Activated naive CD8-positive, alpha-beta T cell treated with anti-CD3 and anti-CD28 coated beads, Interleukin-2, amount 50 U/mL, for 24 hours (primary cell): ENCODE results near the gene LTB4R2.
"Not testable (repeated sequence)": the region's sequence is repeated elsewhere in the genome, so short reads cannot be mapped to it uniquely, and the experiment has no call there.

Experiments
- ATAC-seq: fragments of 150-1000 bp; cut with Tn5 transposase; one replicate; pipeline ENCODE4 v1.10.0; 2021
- DNase-seq: peaks from one replicate; pipeline ENCODE4 v3.0.0; 2021
- H3K27ac Mint-ChIP-seq: one replicate; pipeline ENCODE4 v1.8.0; 2021; ENCODE audit warnings: mild to moderate bottlenecking, mixed read lengths
- H3K27me3 Mint-ChIP-seq: one replicate; pipeline ENCODE4 v1.8.0; 2021; ENCODE audit warnings: mixed read lengths
- H3K36me3 Mint-ChIP-seq: one replicate; pipeline ENCODE4 v1.8.0; 2021; ENCODE audit warnings: low read depth, mixed read lengths
- H3K4me1 Mint-ChIP-seq: one replicate; pipeline ENCODE4 v1.8.0; 2021; ENCODE audit warnings: mixed read lengths
- H3K4me3 Mint-ChIP-seq: one replicate; pipeline ENCODE4 v1.8.0; 2021; ENCODE audit warnings: mild to moderate bottlenecking, moderate library complexity, mixed read lengths
- H3K9me3 Mint-ChIP-seq: one replicate; pipeline ENCODE4 v1.8.0; 2021; ENCODE audit warnings: mixed read lengths

The LTB4R2 gene

GRCh38 chr14:24315807-24316596 is 6.1 kb downstream of the LTB4R2 start:
- Mint-ChIP-seq H3K36me3 (peaks cover 22% of the 10 kb centered on the region), H3K4me1 (peaks cover 61% of the 10 kb centered on the region), H3K27ac (no peak overlapping the region), H3K4me3 (no peak overlapping the region), H3K9me3 (no peaks in the 10 kb centered on the region), H3K27me3 (no peaks in the 10 kb centered on the region)
- ATAC-seq (no peak), DNase-seq (no peak)

- Mint-ChIP-seq H3K4me3 (no peak overlapping the region), H3K9me3 (no peaks in the 10 kb centered on the region), H3K27me3 (no peaks in the 10 kb centered on the region), H3K27ac (no peak overlapping the region), H3K4me1 (peaks cover 58% of the 10 kb centered on the region), H3K36me3 (peaks cover 22% of the 10 kb centered on the region)
- no peak for ATAC-seq
- no peak for DNase-seq
Observed at GRCh38 chr14:24316597-24316950, 6.6 kb downstream of the LTB4R2 start.

GRCh38 chr14:24317141-24317928 is 7.4 kb downstream of the LTB4R2 start:
- Mint-ChIP-seq H3K4me3 (no peak overlapping the region), H3K9me3 (no peaks in the 10 kb centered on the region), H3K27ac (no peak overlapping the region), H3K4me1 (peaks cover 50% of the 10 kb centered on the region), H3K36me3 (peaks cover 19% of the 10 kb centered on the region), H3K27me3 (no peaks in the 10 kb centered on the region)
- no peak for DNase-seq
- ATAC-seq, result peak; percentile 42

GRCh38 chr14:24321212-24321975 is 11.5 kb downstream of the LTB4R2 start:
- Mint-ChIP-seq H3K4me1 (peaks cover 16% of the 10 kb centered on the region), H3K4me3 (no peak overlapping the region), H3K9me3 (no peaks in the 10 kb centered on the region), H3K27ac (no peak overlapping the region), H3K36me3 (peaks cover 2% of the 10 kb centered on the region), H3K27me3 (no peaks in the 10 kb centered on the region)
- DNase-seq (no peak), ATAC-seq (no peak)

GRCh38 chr14:24322672-24323071 is 12.7 kb downstream of the LTB4R2 start:
- DNase-seq (no peak), ATAC-seq (no peak)
- H3K27ac Mint-ChIP-seq, result no peak overlapping the region
- no peaks in the 10 kb centered on the region for H3K27me3 Mint-ChIP-seq
- peaks cover 10% of the 10 kb centered on the region for H3K4me1 Mint-ChIP-seq
- H3K4me3 Mint-ChIP-seq, result no peak overlapping the region
- no peaks in the 10 kb centered on the region for H3K36me3 Mint-ChIP-seq
- no peaks in the 10 kb centered on the region for H3K9me3 Mint-ChIP-seq

GRCh38 chr14:24323341-24323740 is 13.4 kb downstream of the LTB4R2 start:
- Mint-ChIP-seq H3K36me3 (no peaks in the 10 kb centered on the region), H3K9me3 (no peaks in the 10 kb centered on the region), H3K27me3 (no peaks in the 10 kb centered on the region), H3K27ac (no peak overlapping the region), H3K4me1 (peaks cover 7% of the 10 kb centered on the region), H3K4me3 (no peak overlapping the region)
- DNase-seq (no peak), ATAC-seq (no peak)

- Mint-ChIP-seq H3K9me3 (no peaks in the 10 kb centered on the region), H3K36me3 (no peaks in the 10 kb centered on the region), H3K27ac (no peak overlapping the region), H3K4me1 (peaks cover 14% of the 10 kb centered on the region), H3K27me3 (peaks cover 2% of the 10 kb centered on the region), H3K4me3 (no peak overlapping the region)
- DNase-seq (no peak), ATAC-seq (no peak)
Observed at GRCh38 chr14:24324024-24324423, 14.1 kb downstream of the LTB4R2 start.

GRCh38 chr14:24325041-24325530 is 15.1 kb downstream of the LTB4R2 start:
- peaks cover 2% of the 10 kb centered on the region for H3K27me3 Mint-ChIP-seq
- no peaks in the 10 kb centered on the region for H3K36me3 Mint-ChIP-seq
- no peak overlapping the region for H3K4me3 Mint-ChIP-seq
- no peaks in the 10 kb centered on the region for H3K9me3 Mint-ChIP-seq
- H3K27ac Mint-ChIP-seq, result no peak overlapping the region
- H3K4me1 Mint-ChIP-seq, result peaks cover 24% of the 10 kb centered on the region
- ATAC-seq (no peak), DNase-seq (no peak)

GRCh38 chr14:24325963-24326362 is 16.0 kb downstream of the LTB4R2 start:
- Mint-ChIP-seq H3K9me3 (no peaks in the 10 kb centered on the region), H3K4me3 (no peak overlapping the region), H3K36me3 (no peaks in the 10 kb centered on the region), H3K27me3 (peaks cover 2% of the 10 kb centered on the region), H3K27ac (no peak overlapping the region), H3K4me1 (peaks cover 29% of the 10 kb centered on the region)
- ATAC-seq (no peak), DNase-seq (no peak)

GRCh38 chr14:24327303-24327702 is 17.4 kb downstream of the LTB4R2 start:
- Mint-ChIP-seq H3K4me3 (no peak overlapping the region), H3K27ac (no peak overlapping the region)

GRCh38 chr14:24327914-24328313 is 18.0 kb downstream of the LTB4R2 start:
- H3K4me1 Mint-ChIP-seq, result peaks cover 41% of the 10 kb centered on the region
- H3K36me3 Mint-ChIP-seq, DNase-seq, ATAC-seq, H3K27ac Mint-ChIP-seq, H3K9me3 Mint-ChIP-seq, H3K4me3 Mint-ChIP-seq, H3K27me3 Mint-ChIP-seq: not testable (repeated sequence)

More at GRCh38 chr14:24327303-24327702, 17.4 kb downstream of the LTB4R2 start:
- Mint-ChIP-seq H3K4me1 (peaks cover 36% of the 10 kb centered on the region), H3K9me3 (no peaks in the 10 kb centered on the region), H3K36me3 (no peaks in the 10 kb centered on the region), H3K27me3 (peaks cover 6% of the 10 kb centered on the region)
- no peak for DNase-seq
- no peak for ATAC-seq

- DNase-seq, result no peak
- Mint-ChIP-seq H3K9me3 (no peaks in the 10 kb centered on the region), H3K27me3 (peaks cover 18% of the 10 kb centered on the region), H3K4me3 (no peak overlapping the region), H3K27ac (no peak overlapping the region), H3K36me3 (no peaks in the 10 kb centered on the region), H3K4me1 (peaks cover 50% of the 10 kb centered on the region)
- no peak for ATAC-seq
Observed at GRCh38 chr14:24329073-24329663, 19.2 kb downstream of the LTB4R2 start.

GRCh38 chr14:24329736-24330135 is 19.8 kb downstream of the LTB4R2 start:
- H3K27me3 Mint-ChIP-seq, result peaks cover 22% of the 10 kb centered on the region
- no peaks in the 10 kb centered on the region for H3K9me3 Mint-ChIP-seq
- peaks cover 54% of the 10 kb centered on the region for H3K4me1 Mint-ChIP-seq
- no peak overlapping the region for H3K4me3 Mint-ChIP-seq
- H3K27ac Mint-ChIP-seq, result peak overlapping the region; percentile 34
- DNase-seq (peak; percentile 62), ATAC-seq (peak; percentile 58)
- no peaks in the 10 kb centered on the region for H3K36me3 Mint-ChIP-seq

GRCh38 chr14:24330973-24331674 is 21.2 kb downstream of the LTB4R2 start:
- no peaks in the 10 kb centered on the region for H3K9me3 Mint-ChIP-seq
- peaks cover under 1% of the 10 kb centered on the region for H3K36me3 Mint-ChIP-seq
- H3K4me1 Mint-ChIP-seq, result peaks cover 58% of the 10 kb centered on the region
- ATAC-seq (no peak), DNase-seq (no peak)
- H3K27me3 Mint-ChIP-seq, result peaks cover 28% of the 10 kb centered on the region
- H3K4me3 Mint-ChIP-seq, result no peak overlapping the region
- no peak overlapping the region for H3K27ac Mint-ChIP-seq
